K562 (cell line): ENCODE measurements around the gene VCAN. TPM values are rescaled to one million over a fixed set of nuclear protein-coding genes. Genes with fewer than 3 reads are reported as not detected.

Experiments
- ATAC-seq: fragments of 200-7000 bp; cut with Tn5 transposase; 3 replicates; pipeline ENCODE4 v1.9.1; 2020; ENCODE audit warnings: moderate library complexity
- BruUV-seq: library from RNA; stranded (reverse); fragments of 400-500 nt; replicated peaks from 2 replicates; lab custom pipeline; 2021; lab: Mats Ljungman, UMichigan
- CTCF ChIA-PET: fragments of 300-600 bp; formaldehyde crosslinking; extraction: SDS; loops from one replicate; lab custom pipeline; 2021; ENCODE audit warnings: low intra/inter-chr PET ratio; lab: Yijun Ruan, JAX
- POLR2A ChIA-PET: fragments of 300-600, 350-650 bp; sonication (Branson Sonifier 250); formaldehyde crosslinking; extraction: SDS; loops from one replicate; lab custom pipeline; 2021; ENCODE audit warnings: antibody characterized with exemption, inconsistent platforms; lab: Yijun Ruan, JAX
- DNase-seq, 4 experiments: peaks; one replicate each; pipeline versions ENCODE4 v3.0.0 to v3.0.0-alpha.2; 2011 to 2018; ENCODE audit warnings: low spot score in 3 of 4, mixed read lengths in 3 of 4; ENCODE audit errors: extremely low read depth in 1 of 4
- FAIRE-seq: peaks from 2 replicates; lab custom pipeline; 2011; peaks lifted over from hg19 to GRCh38; lab: Jason Lieb, UNC
- H2AFZ ChIP-seq: 2 replicates; pipeline ENCODE4 v1.6.0; 2011; ENCODE audit warnings: low read depth, low read length, control low read depth, inconsistent platforms
- H3K27ac ChIP-seq: fragments of 200-600 bp; 3 replicates; pipeline ENCODE4 v1.8.0; 2011; ENCODE audit warnings: low read depth, mild to moderate bottlenecking, control low read depth, inconsistent platforms, low read length, moderate library complexity, mixed read lengths; ENCODE audit errors: extremely low read depth
- H3K27me3 ChIP-seq, 2 experiments: fragments of 300-600 bp in 1 of 2; 2 replicates in 1 of 2; 3 replicates in 1 of 2; pipeline versions ENCODE4 v1.6.0 to v1.8.0; 2011; ENCODE audit warnings: inconsistent platforms in 2 of 2, low read length in 2 of 2, mild to moderate bottlenecking in 1 of 2, mixed read lengths in 1 of 2, moderate library complexity in 1 of 2; ENCODE audit not compliant: control insufficient read depth in 2 of 2, insufficient read depth in 2 of 2
- H3K36me3 ChIP-seq: fragments of 300-600 bp; 3 replicates; pipeline ENCODE4 v1.8.0; 2011; ENCODE audit warnings: mild to moderate bottlenecking, low read length, inconsistent platforms; ENCODE audit not compliant: control insufficient read depth, insufficient read depth
- H3K4me1 ChIP-seq, 2 experiments: fragments of 200-600 bp in 1 of 2; replicated peaks in 1 of 2; 2 replicates in 1 of 2; 3 replicates in 1 of 2; pipeline versions ENCODE4 v1.5.1 to v1.8.0; 2011; ENCODE audit warnings: inconsistent platforms in 2 of 2, low read length in 2 of 2, mild to moderate bottlenecking in 1 of 2, mixed read lengths in 1 of 2, moderate library complexity in 1 of 2; ENCODE audit not compliant: control insufficient read depth in 2 of 2, insufficient read depth in 2 of 2
- H3K4me2 ChIP-seq: 2 replicates; pipeline ENCODE4 v1.6.1; 2011; ENCODE audit warnings: low read length, control low read depth, inconsistent platforms, mixed read lengths; ENCODE audit not compliant: insufficient read depth
- H3K4me3 ChIP-seq: fragments of 200-600 bp; sonication (generic), shearing (Covaris generic); 2 replicates; pipeline ENCODE4 v1.5.1; 2016; ENCODE audit warnings: control low read depth, inconsistent platforms
- H3K79me2 ChIP-seq: fragments of 200-600 bp; 3 replicates; pipeline ENCODE4 v1.8.0; 2011; ENCODE audit warnings: low read length, inconsistent platforms; ENCODE audit not compliant: control insufficient read depth, insufficient read depth
- H3K9ac ChIP-seq, 2 experiments: 2 replicates each; pipeline versions ENCODE4 v1.6.0 to v1.6.1; 2011; ENCODE audit warnings: low read depth in 2 of 2, low read length in 2 of 2, control low read depth in 1 of 2, inconsistent platforms in 1 of 2, mild to moderate bottlenecking in 1 of 2, mixed read lengths in 1 of 2; ENCODE audit not compliant: insufficient read depth in 1 of 2
- H3K9me1 ChIP-seq: one replicate; pipeline ENCODE4 v1.6.0; 2011; ENCODE audit warnings: inconsistent platforms, mild to moderate bottlenecking, low read length, moderate library complexity; ENCODE audit not compliant: control insufficient read depth, insufficient read depth
- H3K9me3 ChIP-seq: replicated peaks from 2 replicates; pipeline ENCODE4 v1.5.1; 2011; ENCODE audit warnings: low read depth, low read length, inconsistent platforms; ENCODE audit not compliant: control insufficient read depth, insufficient read depth
- H4K20me1 ChIP-seq: replicated peaks from 2 replicates; pipeline ENCODE4 v1.6.1; 2011; ENCODE audit warnings: low read length, inconsistent platforms, mixed read lengths; ENCODE audit not compliant: control insufficient read depth, insufficient read depth
- CCAR2 ChIP-seq: fragments of 200-400 bp; formaldehyde crosslinking; IDR thresholded peaks from 2 replicates; pipeline ENCODE4 v1.6.1; 2017; ENCODE audit warnings: mild to moderate bottlenecking, low read depth, low read length
- GATA2 ChIP-seq: sonication (generic); formaldehyde crosslinking; IDR thresholded peaks from 2 replicates; pipeline ENCODE4 v1.4.0; 2020; ENCODE audit warnings: mild to moderate bottlenecking, missing genetic modification reagents
- HDAC6 ChIP-seq: IDR thresholded peaks from 2 replicates; pipeline ENCODE4 v1.6.1; 2012; ENCODE audit warnings: low read depth, mild to moderate bottlenecking, control low read depth, inconsistent platforms, low read length, moderate library complexity
- MBD1 ChIP-seq: fragments of 250-450 bp; sonication (Bioruptor Pico); IDR thresholded peaks from 2 replicates; pipeline ENCODE4 v1.8.0; 2022; ENCODE audit warnings: inconsistent platforms
- NFRKB ChIP-seq: fragments of 450-650 bp; IDR thresholded peaks from 2 replicates; pipeline ENCODE4 v1.6.1; 2016; ENCODE audit warnings: low read depth
- PHF21A ChIP-seq: fragments of 450-650 bp; IDR thresholded peaks from 2 replicates; pipeline ENCODE4 v1.6.1; 2017; ENCODE audit warnings: low read depth, borderline replicate concordance
- PPARD ChIP-seq: fragments of 250-450 bp; sonication (Bioruptor Pico); IDR thresholded peaks from 2 replicates; pipeline ENCODE4 v1.8.0; 2022; ENCODE audit warnings: inconsistent platforms, mild to moderate bottlenecking, moderate library complexity
- RAD51 ChIP-seq: fragments of 450-650 bp; IDR thresholded peaks from 2 replicates; pipeline ENCODE4 v1.7.1; 2016; ENCODE audit warnings: low read depth, mild to moderate bottlenecking, borderline replicate concordance
- TRIM24 ChIP-seq, 2 experiments: fragments of 450-650 bp; IDR thresholded peaks; 2 replicates each; pipeline ENCODE4 v1.6.1; 2016
- ZNF354B ChIP-seq: fragments of 250-450 bp; sonication (Bioruptor Pico); IDR thresholded peaks from 2 replicates; pipeline ENCODE4 v1.4.0; 2020
- ZNF77 ChIP-seq: fragments of 250-450 bp; sonication (Bioruptor Pico); IDR thresholded peaks from 2 replicates; pipeline ENCODE4 v1.5.0; 2020
- WGBS: fragments of 100-300 bp; shearing (Covaris generic); methylation state at CpG from one replicate; pipeline ENCODE4 v1.1.6; 2016; ENCODE audit warnings: low coverage, mixed read lengths; ENCODE audit not compliant: insufficient coverage; ENCODE audit errors: missing lambda C conversion rate; 5-methylcytosine and 5-hydroxymethylcytosine counted together
- in situ Hi-C: fragments of 300-500 bp; cut with MboI; formaldehyde crosslinking; loops from 4 replicates; pipeline ENCODE4 v1.15.0; 2018; ENCODE audit warnings: inconsistent platforms, mixed read lengths
- intact Hi-C: fragments of 100-400 bp; cut with micrococcal nuclease; formaldehyde crosslinking; loops from 2 replicates; pipeline ENCODE4 v1.14.2; 2022
- polyA plus RNA-seq, 8 experiments: library from polyadenylated mRNA; depleted of rRNA in 4 of 8; stranded (reverse) in 5 of 8; unstranded in 3 of 8; fragments of >200 nt; fragmentation: Nextera tagmentation in 2 of 8; fragmentation: Illumina TruSeq in 1 of 8; extraction: Ambion mirVana in 2 of 8; extraction: Trizol in 1 of 8; gene quantifications; 2 replicates each; pipeline versions ENCODE4 v1.2.1 to v1.2.3, GENCODE V29; 2011 to 2014; ENCODE audit warnings: inconsistent platforms in 1 of 8, missing spikeins in 1 of 8
- total RNA-seq, 7 experiments: library from RNA; depleted of rRNA in 6 of 7; stranded (reverse); fragments of >200 nt in 6 of 7; fragmentation: Illumina TruSeq in 2 of 7; extraction: Trizol in 2 of 7; gene quantifications; 2 replicates each; pipeline versions ENCODE4 v1.2.1 to v1.2.3, GENCODE V29; 2011 to 2021; ENCODE audit warnings: low replicate concordance in 1 of 7

VCAN gene
- total and polyA plus RNA-seq, 9 of the 15 experiments (the other 6 are each of a cell fraction or from before 2014, with no cell fraction given) = 0.01 to 0.33 (median 0.05) TPM

- no peak for TF ChIP-seq MBD1 (CRISPR knock-in tag)
- TF ChIP-seq HDAC6 = no peak
- TF ChIP-seq ZNF354B (CRISPR knock-in tag) = no peak
- no peak for TF ChIP-seq TRIM24 (IDR thresholded peaks at IDR 0.05)
- TF ChIP-seq PHF21A = no peak
- no peak for TF ChIP-seq PPARD (CRISPR knock-in tag)
Measured at GRCh38 chr5:83517072-83517687, 45.6 kb downstream of the VCAN start (continued).

GRCh38 chr5:83517688-83518085 is 46.1 kb downstream of the VCAN start:
- no peak overlapping the region for H3K27ac ChIP-seq
- H3K4me3 ChIP-seq = no peak overlapping the region
- FAIRE-seq (no peak), DNase-seq (no peak), ATAC-seq (no peak)
- H3K9me1 ChIP-seq = no peaks in the 10 kb centered on the region
- H3K9ac ChIP-seq = no peak overlapping the region
- in situ Hi-C loops = no loop called here
- H3K27me3 ChIP-seq = no peaks in the 10 kb centered on the region; a peak in 1 of 5 replicates
- TF ChIP-seq NFRKB (no peak), RAD51 (no peak), GATA2 (no peak), CCAR2 (no peak), ZNF77 (CRISPR knock-in tag) (no peak)
- TF ChIP-seq, all 486 proteins: peak for 0
- WGBS = 0% methylated on average over 1 of the region's 1 CpG
- Histone ChIP-seq H3K4me1 (no peaks in the 10 kb centered on the region), H2AFZ (no peak overlapping the region), H3K9me3 (no peaks in the 10 kb centered on the region), H3K4me2 (no peak overlapping the region), H3K36me3 (no peaks in the 10 kb centered on the region), H3K79me2 (no peaks in the 10 kb centered on the region), H4K20me1 (no peaks in the 10 kb centered on the region)
- ChIA-PET CTCF (no interaction called here), POLR2A (no interaction called here)
- intact Hi-C loops = no loop called here
- BruUV-seq = no TSS peak
